Stimulated activated CD4-positive, alpha-beta T cell treated with anti-CD3 and anti-CD28 coated beads, Interleukin-4, amount 100 ng/mL, for 4 hours (primary cell): ENCODE results near the gene ISCU.
A peak's percentile ranks its signal among the peaks of the same experiment; 100 is the strongest.
"Not testable (repeated sequence)": the region's sequence is repeated elsewhere in the genome, so short reads cannot be mapped to it uniquely, and the experiment has no call there.

Experiments used
- DNase-seq, 2 experiments: peaks; one replicate each; pipeline ENCODE4 v3.0.0-alpha.2; 2020

Gene ISCU

DNA sequence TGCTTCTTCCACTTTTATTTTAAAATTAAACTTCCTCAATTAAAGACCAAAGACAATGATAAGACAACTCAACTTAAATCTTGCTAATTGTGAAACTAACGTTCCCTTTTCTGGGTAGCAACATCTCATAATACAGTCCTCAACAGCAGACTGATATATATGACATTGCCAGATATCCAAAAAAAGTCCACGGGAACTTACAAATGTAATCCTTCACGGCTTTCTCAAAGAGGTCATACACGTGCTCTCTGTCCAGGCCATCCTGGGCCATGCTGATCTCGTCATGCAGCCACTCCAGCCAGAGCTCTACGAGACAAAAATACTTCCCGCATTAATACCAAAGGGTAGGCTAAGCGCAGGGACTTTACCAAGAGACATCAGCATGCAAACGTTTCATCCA is 14.7 kb upstream of the ISCU start:
- no peak for DNase-seq

DNA sequence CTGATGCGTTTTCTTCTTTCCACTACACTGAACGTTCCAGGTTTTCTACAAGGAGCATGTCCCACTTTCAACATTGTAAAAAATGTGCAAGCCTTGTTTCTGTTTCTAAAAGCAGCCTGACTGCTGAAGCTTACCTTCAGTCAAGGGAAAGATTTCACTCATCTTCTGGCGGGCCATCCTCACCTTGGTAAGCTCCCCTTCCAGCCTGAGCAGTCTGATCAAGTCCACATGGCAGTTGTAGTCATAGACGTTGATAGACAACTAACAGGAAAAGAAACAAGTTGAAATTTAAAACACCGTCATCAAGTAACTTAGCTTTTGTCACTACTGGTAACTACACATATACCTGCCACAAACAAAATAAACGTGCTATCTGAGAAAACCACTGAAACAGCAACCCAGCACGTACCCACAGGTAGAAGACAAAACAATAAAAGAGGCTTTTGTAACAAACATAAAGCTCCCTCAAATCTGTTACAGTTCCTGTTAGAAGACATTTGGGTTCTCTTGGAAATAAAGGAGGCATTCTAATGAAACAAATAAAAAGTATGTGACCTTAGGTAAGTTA is 13.4 kb upstream of the ISCU start:
- DNase-seq: no peak

DNA sequence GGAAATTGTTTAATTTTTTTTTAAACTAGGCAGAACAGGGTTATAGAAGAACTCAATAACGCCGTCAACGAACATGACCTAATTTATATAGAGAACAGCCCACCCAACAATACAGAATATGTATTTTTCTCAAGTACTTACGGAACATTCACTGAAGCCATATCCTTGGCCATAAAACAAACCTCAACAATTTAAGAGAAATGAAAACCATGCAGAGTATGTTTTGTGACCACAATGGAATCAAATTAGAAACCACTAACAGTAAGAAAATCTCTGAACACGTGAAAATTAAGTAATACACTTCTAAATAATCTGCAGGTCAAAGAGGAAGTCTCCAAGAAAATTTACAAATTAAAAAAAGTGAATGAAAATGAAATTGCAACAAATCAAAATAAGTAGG is 10.9 kb upstream of the ISCU start:
- DNase-seq: no peak

DNA sequence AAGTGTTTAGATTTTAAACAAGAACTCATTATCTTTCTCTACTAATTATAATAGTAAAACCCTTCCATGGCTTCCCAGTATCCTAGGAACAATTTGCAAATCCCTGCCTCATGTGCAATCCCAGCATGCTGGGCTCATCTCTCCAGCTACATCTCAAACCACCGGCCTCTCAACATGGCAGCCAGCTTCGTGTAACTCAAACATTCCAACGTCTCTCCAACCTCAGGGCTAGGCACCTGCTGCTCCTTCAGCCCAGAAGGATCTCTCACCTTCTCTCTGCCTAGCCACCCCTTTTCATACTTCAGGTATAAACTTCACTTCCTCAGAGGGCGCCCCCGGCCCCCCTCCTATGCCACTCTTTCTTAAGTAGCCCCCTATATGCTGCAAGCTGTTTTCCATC is 8.6 kb upstream of the ISCU start:
- no peak for DNase-seq

DNA sequence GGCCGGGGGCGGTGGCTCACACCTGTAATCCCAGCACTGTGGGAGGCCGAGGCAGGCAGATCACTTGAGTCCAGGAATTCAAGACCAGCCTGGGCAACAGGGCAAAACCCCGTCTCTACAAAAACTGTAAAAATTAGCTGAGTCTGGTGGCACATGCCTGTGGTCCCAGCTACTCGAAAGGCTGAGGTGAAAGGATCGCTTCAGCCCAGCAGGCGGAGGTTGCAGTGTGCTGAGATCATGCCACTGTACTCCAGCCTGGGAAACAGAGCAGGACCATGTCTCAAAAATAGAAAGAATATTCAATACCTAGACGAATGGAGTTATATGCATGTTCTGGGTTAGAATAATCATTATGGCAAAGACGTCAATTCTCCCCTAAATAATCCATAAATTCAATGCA is 7.0 kb upstream of the ISCU start:
- not testable (repeated sequence) for DNase-seq

DNA sequence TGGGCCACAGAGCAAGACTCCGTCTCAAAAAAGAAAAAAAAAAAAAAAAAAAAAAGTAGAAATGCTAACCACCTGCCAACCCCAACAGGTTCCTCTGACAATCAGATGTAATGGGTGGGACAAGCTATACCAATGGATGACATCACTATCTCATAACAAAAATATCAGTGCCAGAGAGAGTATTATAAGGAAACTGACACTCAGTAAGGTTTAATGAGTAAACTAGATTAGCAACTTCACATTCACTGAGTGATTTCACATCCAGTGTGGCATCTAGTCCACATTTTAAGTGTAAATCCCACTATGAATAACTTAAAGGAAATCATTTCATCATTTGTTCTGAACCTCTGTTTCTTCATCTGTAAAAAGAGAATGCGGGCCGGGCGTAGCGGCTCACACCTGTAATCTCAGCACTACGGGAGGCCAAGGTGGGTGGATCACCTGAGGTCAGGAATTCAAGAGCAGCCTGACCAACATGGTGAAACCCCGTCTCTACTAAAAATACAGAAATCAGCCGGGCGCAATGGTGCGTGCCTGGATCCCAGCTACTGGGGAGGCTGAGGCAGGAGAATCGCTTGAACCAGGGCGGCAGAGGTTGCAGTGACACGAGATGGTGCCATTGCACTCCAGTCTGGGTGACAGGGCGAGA is 3.3 kb upstream of the ISCU start:
- no peak for DNase-seq

DNA sequence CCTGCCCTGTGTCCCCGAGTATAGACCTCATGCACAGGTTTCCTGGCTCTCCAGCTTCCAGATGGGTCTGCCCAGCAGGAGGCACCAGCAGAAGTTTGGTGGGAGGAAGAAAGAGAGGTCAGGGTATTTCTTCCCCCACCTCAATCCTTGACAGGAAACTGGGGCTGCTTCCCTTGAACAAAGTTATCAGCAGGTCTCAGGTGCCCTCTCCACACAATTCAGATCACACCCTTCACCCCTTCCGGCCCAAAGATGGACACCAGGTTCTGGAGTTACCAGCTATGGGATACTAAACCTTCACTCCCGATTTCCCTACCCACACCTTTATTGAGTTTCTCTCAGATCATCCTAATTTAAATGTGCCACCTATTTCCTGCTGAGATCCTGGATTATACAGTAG is 2.6 kb upstream of the ISCU start:
- DNase-seq: no peak

DNA sequence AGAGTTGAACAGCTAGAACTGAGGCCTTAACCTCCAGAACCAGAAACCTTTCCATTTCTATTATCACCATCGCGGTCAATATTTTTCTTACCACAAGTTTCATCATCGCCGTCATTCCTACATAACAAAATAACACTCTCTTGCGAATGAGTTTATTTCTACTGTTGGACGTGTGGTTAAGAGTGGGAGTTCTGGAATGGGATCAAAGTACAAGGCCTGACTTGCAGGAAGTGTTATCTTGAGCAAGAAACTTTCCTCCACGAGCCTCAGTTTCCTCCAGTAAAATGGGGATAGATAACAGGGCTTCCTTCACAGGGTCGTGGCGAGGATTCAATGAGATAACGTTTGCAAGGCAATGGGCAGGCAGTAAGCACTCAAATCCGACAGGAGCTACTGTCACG is 2.1 kb upstream of the ISCU start:
- DNase-seq: no peak

DNA sequence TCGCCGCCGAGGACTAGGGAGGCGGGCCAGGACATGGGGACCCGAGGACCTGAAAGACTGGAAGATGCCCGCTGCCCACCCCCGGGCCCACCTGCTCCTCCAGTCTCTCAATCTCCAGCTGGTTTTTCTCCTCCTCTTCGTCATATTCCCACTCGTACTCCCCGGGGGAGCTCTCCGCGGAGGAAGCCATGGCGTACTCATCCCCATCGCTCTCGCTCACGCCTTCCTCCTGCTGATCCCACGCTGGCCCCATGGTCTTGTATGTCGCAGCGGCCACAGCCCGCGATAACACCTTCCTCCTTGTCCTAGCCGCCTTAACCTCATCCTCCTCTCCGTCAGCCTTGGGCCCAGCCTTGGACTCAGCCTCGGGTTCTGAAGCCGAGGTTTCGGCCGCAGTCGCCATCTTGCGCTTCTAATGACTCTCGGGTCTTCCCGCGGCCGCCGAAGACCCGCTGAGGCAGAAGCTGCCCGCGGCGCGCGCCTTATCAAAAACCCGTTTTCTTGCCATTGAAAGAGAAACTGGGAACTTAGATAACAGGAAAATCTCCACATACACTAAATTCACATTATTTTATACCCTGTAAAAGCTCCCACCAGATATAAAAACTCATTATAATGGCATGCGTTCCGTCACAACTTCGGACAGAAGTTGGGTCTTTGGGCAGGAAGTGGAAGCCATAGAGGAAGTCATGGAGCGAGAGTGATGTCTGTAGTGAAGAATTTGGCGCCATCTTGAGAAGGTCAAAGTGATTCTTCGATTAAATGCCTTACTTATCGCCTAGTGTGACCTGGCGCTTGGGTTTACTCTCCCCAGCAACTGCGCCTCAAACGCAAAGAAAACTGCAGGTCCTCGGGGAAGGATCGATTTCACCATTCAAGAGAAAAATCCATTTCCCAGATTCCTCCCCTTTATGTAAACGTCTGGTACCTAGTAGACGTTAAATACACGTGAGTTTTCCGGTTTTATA is 1.4 kb upstream of the ISCU start, which contains the start of gene SART3:
Gene SART3 (minus strand): TSS at position 422 of the 968 bp plus-strand sequence. CDS start 19 bp downstream, at position 403.
- DNase-seq: peak; percentile 72 to 77

DNA sequence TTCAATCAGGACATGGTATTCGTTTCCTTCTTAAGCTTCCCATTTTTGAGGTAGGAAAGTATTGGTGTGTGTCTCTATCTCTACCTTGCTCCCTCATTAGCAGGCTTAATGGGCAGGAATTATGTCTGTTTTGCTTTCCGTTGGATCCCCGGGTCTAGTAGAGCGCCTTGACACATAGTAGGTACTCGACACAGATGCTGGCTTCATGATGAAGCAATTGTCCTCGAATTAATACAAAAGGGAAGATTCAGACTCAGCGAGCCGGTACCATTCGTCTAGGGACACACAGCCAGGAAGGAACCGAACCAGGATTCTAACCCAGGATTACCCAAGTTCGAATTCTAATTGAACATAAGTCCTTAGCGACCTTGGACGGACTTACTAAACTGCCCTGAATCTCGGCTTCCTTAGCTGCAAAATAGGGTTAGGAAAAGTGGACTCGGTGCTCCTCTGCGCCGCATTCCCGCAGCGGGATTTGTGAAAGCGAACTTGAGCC is 496 bp upstream of the ISCU start:
- DNase-seq: no peak

DNA sequence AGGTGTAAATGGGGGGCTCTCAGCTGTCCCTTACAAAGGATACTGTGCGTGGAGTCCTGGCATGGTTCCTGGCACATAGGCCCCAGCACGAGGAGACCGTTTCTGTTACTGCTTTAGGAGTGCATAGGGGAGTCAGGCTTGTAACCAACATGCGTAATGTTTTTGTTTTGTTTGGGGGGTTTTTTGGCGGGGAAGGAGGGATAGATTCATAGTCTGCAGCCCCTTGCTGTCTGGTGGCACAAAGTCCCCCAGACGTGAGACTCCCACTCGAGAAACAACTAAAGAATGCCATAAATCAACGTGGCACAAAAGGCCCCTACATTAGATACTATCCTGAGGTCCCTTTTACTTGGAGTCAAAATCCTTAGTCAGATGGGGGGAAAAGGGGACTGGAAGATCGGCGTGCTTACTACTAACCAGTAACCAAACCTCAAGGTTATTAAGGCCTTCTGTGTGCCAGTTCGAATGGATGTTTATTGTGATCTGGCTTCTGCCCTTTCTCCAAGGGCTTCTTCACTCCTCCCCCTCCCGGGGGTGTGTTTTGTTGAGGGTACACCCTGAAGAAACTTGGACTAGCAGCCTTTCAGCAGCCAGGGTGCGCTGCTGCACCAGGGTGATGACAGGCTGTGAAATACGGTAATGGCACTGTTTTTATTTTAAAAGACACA is 874 bp downstream of the ISCU start:
- DNase-seq: peak; percentile 76 to 86

DNA sequence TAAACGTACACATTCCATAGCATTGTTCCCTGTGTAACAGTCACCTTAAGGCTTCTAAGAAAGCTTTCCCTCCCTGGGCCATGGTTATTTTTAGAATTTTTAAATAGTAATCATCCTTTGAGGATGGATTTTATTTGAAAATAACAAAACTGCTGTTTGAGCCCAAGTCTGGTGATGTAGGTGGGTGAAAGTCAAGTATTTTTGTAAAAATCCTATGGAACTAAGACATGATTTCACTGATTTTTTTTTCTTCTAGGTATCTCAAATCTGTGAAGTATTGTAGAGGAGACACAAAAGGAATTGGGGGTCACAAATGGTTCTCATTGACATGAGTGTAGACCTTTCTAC is 1.4 kb downstream of the ISCU start:
- DNase-seq: no peak

DNA sequence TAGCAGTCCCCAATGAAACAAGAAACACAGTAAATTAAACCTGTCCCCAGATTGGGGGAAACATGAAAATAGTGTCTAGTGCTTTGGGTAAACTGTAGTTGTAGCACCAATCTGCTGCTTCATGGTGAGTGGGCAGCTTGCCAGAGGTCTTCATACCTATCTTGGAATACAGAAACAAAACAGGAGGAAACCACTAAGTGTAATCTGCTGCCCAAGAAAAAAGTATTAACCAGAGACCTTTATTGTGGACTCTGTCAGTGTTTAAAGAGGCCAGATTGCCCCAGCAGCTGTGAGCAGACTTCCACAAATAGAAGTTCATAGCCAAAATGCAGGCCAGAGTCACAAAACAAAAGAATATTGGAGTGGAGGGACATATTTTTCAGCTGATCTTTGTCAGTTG is 2.3 kb downstream of the ISCU start:
- no peak for DNase-seq

DNA sequence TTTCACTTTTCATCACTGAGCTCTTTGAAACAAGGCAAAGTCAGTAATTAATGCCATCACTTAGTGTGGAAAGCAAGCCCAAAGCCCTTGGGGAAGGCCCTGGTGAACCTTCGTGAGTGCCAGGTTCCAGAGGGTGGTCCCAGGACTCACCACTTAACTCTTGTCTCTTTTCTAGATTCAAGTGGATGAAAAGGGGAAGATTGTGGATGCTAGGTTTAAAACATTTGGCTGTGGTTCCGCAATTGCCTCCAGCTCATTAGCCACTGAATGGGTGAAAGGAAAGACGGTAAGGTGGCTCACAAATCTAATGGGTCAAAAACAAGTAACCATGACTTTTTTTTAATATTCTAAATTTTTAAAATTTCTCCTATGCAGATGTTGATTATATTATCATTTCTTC is 2.8 kb downstream of the ISCU start:
- DNase-seq: no peak

DNA sequence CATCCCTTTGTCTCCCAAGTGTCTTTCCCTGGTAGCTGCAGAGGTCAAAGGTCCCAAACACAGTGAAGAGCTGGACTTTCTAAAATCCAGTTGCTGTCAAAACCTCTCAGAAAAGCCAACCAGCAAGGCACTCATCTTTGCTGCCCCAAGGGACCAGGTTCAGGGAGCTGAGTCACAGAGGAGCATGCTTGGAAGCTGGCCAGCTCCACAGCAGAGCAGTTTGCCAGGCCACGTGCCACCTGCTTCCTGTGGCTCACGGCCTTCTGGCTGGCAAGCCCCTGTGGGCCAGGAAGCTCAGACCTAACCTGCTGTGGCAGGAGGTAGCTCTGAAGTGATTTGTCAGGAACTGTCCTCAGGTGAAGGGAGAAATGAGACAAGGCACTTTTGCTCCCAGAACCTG is 3.6 kb downstream of the ISCU start:
- peak; percentile 46 to 79 for DNase-seq

DNA sequence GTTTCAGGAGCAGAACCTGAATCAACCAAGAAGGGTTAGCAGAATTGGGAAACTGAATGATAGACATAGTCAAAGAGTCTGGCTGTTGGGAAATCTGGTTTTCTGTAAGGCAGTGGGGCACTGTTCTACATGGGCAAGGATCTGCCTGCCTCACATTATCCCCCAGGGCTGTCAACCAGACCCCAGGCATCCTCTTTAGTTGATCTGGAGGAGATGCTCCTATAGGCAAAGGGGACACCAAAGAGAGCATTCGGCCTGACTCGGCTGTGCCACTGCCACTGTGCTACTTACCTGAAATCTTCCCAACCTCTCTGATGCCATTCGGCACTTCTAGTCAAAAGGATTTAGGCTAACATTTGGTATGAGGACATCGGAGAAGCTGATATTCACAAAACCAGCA is 4.1 kb downstream of the ISCU start:
- DNase-seq: no peak

DNA sequence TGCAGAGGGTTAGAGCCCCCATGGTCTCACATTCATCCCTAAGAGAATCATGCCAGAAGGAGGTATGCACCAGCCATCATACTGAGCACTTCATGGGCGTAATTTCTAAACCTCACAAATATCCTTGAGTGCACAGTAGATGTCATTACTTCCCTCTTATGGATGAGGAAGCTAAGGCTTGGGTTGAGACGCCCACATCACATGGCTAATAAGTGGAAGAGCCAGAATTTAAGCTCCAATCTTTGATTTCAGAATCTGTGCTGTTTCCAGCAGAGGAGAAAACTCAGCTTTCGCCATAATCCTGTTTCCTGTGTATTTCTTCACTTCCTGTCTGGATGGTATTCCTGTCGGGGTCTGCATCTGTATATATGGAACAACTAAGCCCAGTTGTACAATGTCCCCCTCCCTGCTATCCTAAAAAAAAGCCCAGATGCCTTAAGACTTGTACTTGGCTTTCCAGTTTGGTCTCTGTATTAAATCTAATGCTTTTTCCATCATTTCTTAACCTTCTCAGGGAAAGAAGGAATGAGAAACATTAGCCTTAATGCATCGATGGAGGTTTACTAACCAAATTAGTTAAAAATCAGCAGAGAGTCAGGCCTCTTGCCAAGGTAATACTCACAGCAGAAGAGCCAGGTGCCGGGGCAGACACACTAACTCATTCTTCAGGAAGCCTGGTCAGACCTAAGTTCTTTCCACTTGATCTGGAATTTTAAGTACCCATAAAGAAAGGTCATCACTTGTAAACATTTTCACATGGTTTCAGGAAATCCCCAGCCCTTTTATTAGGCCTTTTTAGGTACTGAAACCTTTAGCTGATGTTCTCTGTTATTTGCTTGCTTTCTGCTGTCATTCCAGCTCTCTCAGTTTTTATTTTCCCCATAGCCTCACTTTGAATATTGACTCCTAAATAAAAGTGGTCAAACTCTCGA is 5.3 kb downstream of the ISCU start:
- DNase-seq: no peak

DNA sequence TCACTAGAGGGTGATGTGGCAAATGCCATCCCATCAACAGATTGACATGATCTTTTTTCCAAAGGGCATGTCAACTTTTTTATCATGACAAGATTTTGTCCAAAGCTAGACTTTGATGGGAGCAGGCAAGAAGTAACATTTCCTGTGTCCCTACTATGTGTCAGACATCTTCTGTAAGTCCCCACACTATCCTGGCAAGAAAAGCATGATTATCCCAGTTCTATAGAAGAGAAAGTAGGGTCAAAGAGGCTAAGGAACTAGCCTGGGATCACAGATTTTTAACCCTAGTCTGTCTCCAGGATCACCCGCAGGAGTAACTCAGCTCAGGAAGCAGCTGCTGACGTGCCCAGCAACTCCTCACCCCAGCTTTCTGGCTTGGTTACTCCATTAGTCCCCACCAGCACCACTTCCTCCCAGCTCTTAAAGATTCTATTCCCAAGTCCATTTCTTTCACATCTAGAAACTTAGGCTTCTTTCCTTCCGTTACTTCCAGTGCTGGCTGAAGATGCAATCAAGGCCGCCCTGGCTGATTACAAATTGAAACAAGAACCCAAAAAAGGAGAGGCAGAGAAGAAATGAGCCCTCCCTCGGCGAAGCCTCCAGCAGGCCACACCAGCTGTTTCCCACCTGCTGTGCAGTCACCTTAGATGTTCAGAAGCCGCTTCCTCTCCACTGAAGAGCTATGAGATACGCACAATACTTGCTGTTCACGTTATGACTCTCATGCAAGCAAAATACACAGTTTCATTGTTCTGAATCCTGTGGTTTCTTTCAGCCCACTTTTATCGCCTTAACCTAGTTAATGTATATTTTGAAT is 6.2 kb downstream of the ISCU start:
- DNase-seq: peak; percentile 49 to 57

DNA sequence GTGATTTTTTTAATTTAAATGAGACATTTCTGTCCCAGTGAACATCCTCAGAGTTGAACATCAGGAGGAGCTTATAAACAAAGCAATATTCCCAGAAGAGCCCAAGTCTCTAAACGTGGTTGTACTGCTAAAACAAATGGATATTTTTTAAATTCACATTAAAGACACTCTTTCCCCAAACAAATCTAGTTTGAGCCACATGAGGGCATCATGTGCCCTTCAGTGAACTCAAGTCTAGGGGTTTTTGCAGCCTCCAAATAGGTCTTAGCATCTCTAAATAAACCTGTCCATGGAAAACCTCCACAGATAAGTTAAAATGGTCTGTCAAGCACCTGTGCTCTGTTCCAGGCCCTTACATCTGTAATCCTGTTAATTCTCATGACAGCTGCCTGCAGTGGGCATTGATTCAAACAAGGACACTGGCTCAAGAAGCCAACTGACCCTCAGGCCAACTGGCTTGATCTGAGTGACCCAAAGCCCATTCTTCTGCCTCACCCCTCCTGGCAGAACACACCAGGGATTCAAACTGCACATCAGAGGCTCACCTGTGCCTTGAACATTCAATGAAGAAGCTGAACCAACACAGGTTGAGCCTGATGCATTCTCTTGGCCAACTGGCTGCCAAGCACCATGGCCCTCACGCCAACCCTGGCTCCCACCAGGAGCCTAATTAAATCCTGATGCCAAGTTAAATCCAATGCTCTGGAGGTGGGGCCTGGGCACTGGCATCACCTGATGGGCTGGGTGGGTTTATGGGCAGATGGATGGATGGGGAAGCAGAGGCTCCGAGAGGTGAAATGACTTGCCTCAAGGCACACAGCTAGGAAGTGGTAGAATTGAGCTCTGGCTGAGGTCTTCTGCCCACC is 8.6 kb downstream of the ISCU start:
- DNase-seq: no peak

DNA sequence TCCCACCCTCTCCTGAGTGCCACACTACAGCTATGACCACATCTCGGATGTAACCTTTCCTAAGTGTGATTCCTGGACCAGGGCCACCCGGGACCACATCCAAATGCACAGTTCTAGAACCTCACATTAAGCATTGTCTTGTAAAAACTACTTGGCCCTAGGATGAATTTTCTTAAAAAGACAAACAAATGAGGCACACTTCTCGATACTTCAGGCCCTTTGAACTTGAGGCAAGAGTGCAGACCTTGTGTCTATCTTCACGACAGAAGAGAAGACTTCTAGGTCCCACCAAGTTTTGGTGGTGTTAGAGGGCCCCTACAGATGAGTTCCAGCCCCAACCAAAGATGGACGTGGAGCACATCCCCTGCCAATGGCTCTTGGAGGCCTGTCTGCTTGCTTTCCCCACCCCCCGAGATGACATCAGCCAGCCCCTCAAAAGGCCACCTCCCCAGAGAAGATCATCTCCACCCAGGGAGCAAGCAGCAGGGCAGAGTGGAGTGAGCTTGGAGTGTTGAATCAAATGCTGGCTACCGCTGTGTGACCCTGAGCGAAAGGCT is 9.3 kb downstream of the ISCU start:
- no peak for DNase-seq
